BJ (cell line): ENCODE results near the gene ERICH6. TPM values are rescaled to one million over a fixed set of nuclear protein-coding genes. Genes with fewer than 3 reads are reported as not detected.

ENCODE experiments used
- CTCF ChIA-PET: fragments of 350-600 bp; formaldehyde crosslinking; extraction: SDS; loops from one replicate; lab custom pipeline; 2021; ENCODE audit warnings: antibody characterized with exemption, inconsistent platforms; lab: Yijun Ruan, JAX
- POLR2A ChIA-PET: fragments of 300-600 bp; sonication (Branson Sonifier 250); formaldehyde crosslinking; extraction: SDS; loops from one replicate; lab custom pipeline; 2021; ENCODE audit warnings: antibody characterized with exemption; lab: Charles Lee
- DNase-seq: peaks from one replicate; pipeline ENCODE4 v3.0.0-alpha.2; 2011; ENCODE audit warnings: low read depth
- H3K27me3 ChIP-seq: 2 replicates; pipeline ENCODE4 v1.6.0; 2011; ENCODE audit warnings: low read length; ENCODE audit not compliant: control insufficient read depth, insufficient read depth
- H3K36me3 ChIP-seq: 2 replicates; pipeline ENCODE4 v1.5.1; 2011; ENCODE audit warnings: low read length; ENCODE audit not compliant: control insufficient read depth, insufficient read depth
- H3K4me3 ChIP-seq: 2 replicates; pipeline ENCODE4 v1.5.1; 2011; ENCODE audit warnings: low read depth, mild to moderate bottlenecking, control low read depth, low read length
- CTCF ChIP-seq: IDR thresholded peaks from 2 replicates; pipeline ENCODE4 v1.5.1; 2011; ENCODE audit warnings: low read depth, mild to moderate bottlenecking, control low read depth, inconsistent platforms, low read length, moderate library complexity; ENCODE audit not compliant: insufficient read depth
- polyA plus RNA-seq: library from polyadenylated mRNA; depleted of rRNA; stranded (reverse); fragments of >200 nt; gene quantifications from 2 replicates; pipeline ENCODE4 v1.2.3, GENCODE V29; 2011

The ERICH6 gene
- polyA plus RNA-seq, 1 experiment: not detected

GRCh38 chr3:150613709-150614480, 89.8 kb downstream of the ERICH6 start:
- Histone ChIP-seq H3K36me3 (no peaks in the 10 kb centered on the region), H3K4me3 (no peak overlapping the region), H3K27me3 (no peaks in the 10 kb centered on the region)
- CTCF ChIA-PET: no interaction called here
- DNase-seq: no peak
- no peak for TF ChIP-seq CTCF
- POLR2A ChIA-PET: no interaction called here

- ChIA-PET CTCF (no interaction called here), POLR2A (no interaction called here)
- H3K27me3 ChIP-seq: no peaks in the 10 kb centered on the region
- no peak for DNase-seq
- H3K4me3 ChIP-seq: no peak overlapping the region
- no peak for TF ChIP-seq CTCF
- no peaks in the 10 kb centered on the region for H3K36me3 ChIP-seq
Measured at GRCh38 chr3:150613034-150613433, 90.7 kb downstream of the ERICH6 start.

- no peak for TF ChIP-seq CTCF
- Histone ChIP-seq H3K36me3 (no peaks in the 10 kb centered on the region), H3K27me3 (no peaks in the 10 kb centered on the region), H3K4me3 (no peak overlapping the region)
- ChIA-PET POLR2A (no interaction called here), CTCF (interaction anchor here (1.2 kb wide), 1 partner anchor 9 kb away, joined by 4 read pairs; no protein-coding TSS in a partner anchor)
- DNase-seq: no peak
Measured at GRCh38 chr3:150612494-150612893, 91.2 kb downstream of the ERICH6 start.

- POLR2A ChIA-PET: no interaction called here
- H3K4me3 ChIP-seq: no peak overlapping the region
- CTCF ChIA-PET: interaction anchor here (1.2 kb wide), 1 partner anchor 10 kb away, joined by 4 read pairs; no protein-coding TSS in a partner anchor
- no peaks in the 10 kb centered on the region for H3K27me3 ChIP-seq
- no peaks in the 10 kb centered on the region for H3K36me3 ChIP-seq
- DNase-seq: no peak
- TF ChIP-seq CTCF: no peak
Measured at GRCh38 chr3:150611666-150612065, 92.1 kb downstream of the ERICH6 start.

GRCh38 chr3:150610785-150611184, 92.9 kb downstream of the ERICH6 start:
- ChIA-PET CTCF (interaction anchor here (1.0 kb wide), 1 partner anchor 13 kb away, joined by 3 read pairs; no protein-coding TSS in a partner anchor), POLR2A (no interaction called here)
- no peak for TF ChIP-seq CTCF
- H3K4me3 ChIP-seq: no peak overlapping the region
- H3K36me3 ChIP-seq: no peaks in the 10 kb centered on the region
- no peaks in the 10 kb centered on the region for H3K27me3 ChIP-seq
- no peak for DNase-seq
